GM23338 (cell line): Measurements from ENCODE around the gene ZFR. TPM values are rescaled to one million over a fixed set of nuclear protein-coding genes. Genes with fewer than 3 reads are reported as not detected.

ENCODE experiments used
- ATAC-seq: fragments of 200-7000 bp; cut with Tn5 transposase; 3 replicates; pipeline ENCODE4 v1.9.1; 2020
- DNase-seq: peaks from one replicate; pipeline ENCODE4 v3.0.0-alpha.2; 2015; ENCODE audit warnings: low spot score
- H2AFZ ChIP-seq: fragments of 200-600 bp; sonication (generic); 2 replicates; pipeline ENCODE4 v1.8.0; 2016; ENCODE audit warnings: antibody characterized with exemption, mild to moderate bottlenecking, moderate library complexity
- H3F3A ChIP-seq: fragments of 200-600 bp; sonication (generic); replicated peaks from 2 replicates; pipeline ENCODE4 v1.8.0; 2017; ENCODE audit warnings: antibody characterized with exemption, mixed run types, low read depth
- H3K27ac ChIP-seq: fragments of 200-600 bp; sonication (generic); 2 replicates; pipeline ENCODE4 v1.6.1; 2016; ENCODE audit warnings: low read depth
- H3K27me3 ChIP-seq: fragments of 200-600 bp; sonication (generic); 2 replicates; pipeline ENCODE4 v1.8.0; 2016; ENCODE audit warnings: mild to moderate bottlenecking, mixed run types, moderate library complexity; ENCODE audit not compliant: insufficient read depth
- H3K36me3 ChIP-seq: fragments of 200-600 bp; sonication (generic); 2 replicates; pipeline ENCODE4 v1.8.0; 2016; ENCODE audit warnings: mild to moderate bottlenecking; ENCODE audit not compliant: insufficient read depth
- H3K4me1 ChIP-seq: fragments of 200-600 bp; sonication (generic); 2 replicates; pipeline ENCODE4 v1.8.0; 2016; ENCODE audit warnings: mild to moderate bottlenecking, moderate library complexity; ENCODE audit not compliant: insufficient read depth
- H3K4me2 ChIP-seq: fragments of 200-600 bp; sonication (generic); 2 replicates; pipeline ENCODE4 v1.7.1; 2017; ENCODE audit warnings: mixed run types
- H3K4me3 ChIP-seq: fragments of 200-600 bp; sonication (generic); 2 replicates; pipeline ENCODE4 v1.6.1; 2016; ENCODE audit warnings: mixed run types
- H3K79me2 ChIP-seq: fragments of 200-600 bp; sonication (generic); replicated peaks from 2 replicates; pipeline ENCODE4 v1.8.0; 2017; ENCODE audit warnings: mild to moderate bottlenecking; ENCODE audit not compliant: insufficient read depth
- H3K9me2 ChIP-seq: fragments of 200-600 bp; sonication (generic); 2 replicates; pipeline ENCODE4 v1.8.0; 2017; ENCODE audit not compliant: insufficient read depth
- H4K20me1 ChIP-seq: fragments of 200-600 bp; sonication (generic); replicated peaks from 2 replicates; pipeline ENCODE4 v1.8.0; 2017; ENCODE audit warnings: mild to moderate bottlenecking; ENCODE audit not compliant: insufficient read depth
- H3K27ac Mint-ChIP-seq: 2 replicates; pipeline ENCODE4 v1.8.0; 2020; ENCODE audit warnings: inconsistent platforms, mild to moderate bottlenecking, moderate library complexity, mixed read lengths
- H3K27me3 Mint-ChIP-seq: 3 replicates; pipeline ENCODE4 v1.8.0; 2022; ENCODE audit warnings: low read depth, mild to moderate bottlenecking, moderate library complexity, mixed read lengths, inconsistent platforms; ENCODE audit not compliant: insufficient read depth, poor library complexity
- H3K36me3 Mint-ChIP-seq: 3 replicates; pipeline ENCODE4 v1.8.0; 2021; ENCODE audit warnings: low read depth, mild to moderate bottlenecking, inconsistent platforms, moderate library complexity, mixed read lengths
- H3K4me1 Mint-ChIP-seq: 3 replicates; pipeline ENCODE4 v1.8.0; 2020; ENCODE audit warnings: mild to moderate bottlenecking, inconsistent platforms, mixed read lengths
- H3K4me3 Mint-ChIP-seq: 3 replicates; pipeline ENCODE4 v1.8.0; 2021; ENCODE audit warnings: moderate library complexity, mild to moderate bottlenecking, inconsistent platforms, mixed read lengths
- H3K9me3 Mint-ChIP-seq: 3 replicates; pipeline ENCODE4 v1.8.0; 2020; ENCODE audit warnings: moderate library complexity, mild to moderate bottlenecking, inconsistent platforms, mixed read lengths
- CREB1 ChIP-seq: fragments of 250-450 bp; sonication (Bioruptor Pico); IDR thresholded peaks from 2 replicates; pipeline ENCODE4 v1.5.0; 2020; ENCODE audit warnings: low read depth, mild to moderate bottlenecking, moderate library complexity
- ETS1 ChIP-seq: IDR thresholded peaks from 2 replicates; pipeline ENCODE4 v1.6.1; 2016; ENCODE audit warnings: antibody characterized with exemption
- JUNB ChIP-seq: IDR thresholded peaks from one replicate; pipeline ENCODE4 v1.6.1; 2016; ENCODE audit warnings: antibody characterized with exemption; ENCODE audit not compliant: unreplicated experiment
- NANOG ChIP-seq: IDR thresholded peaks from 2 replicates; pipeline ENCODE4 v1.6.1; 2016; ENCODE audit warnings: antibody characterized with exemption, borderline replicate concordance
- POLR2AphosphoS5 ChIP-seq: IDR thresholded peaks from 2 replicates; pipeline ENCODE4 v1.6.1; 2016; ENCODE audit warnings: antibody characterized with exemption, low read depth
- STAT1 ChIP-seq: IDR thresholded peaks from one replicate; pipeline ENCODE4 v1.6.1; 2016; ENCODE audit warnings: antibody characterized with exemption; ENCODE audit not compliant: unreplicated experiment
- ZNF331 ChIP-seq: fragments of 250-450 bp; sonication (Bioruptor Pico); IDR thresholded peaks from 2 replicates; pipeline ENCODE4 v1.5.0; 2020; ENCODE audit warnings: low read depth, mild to moderate bottlenecking, moderate library complexity
- polyA plus RNA-seq: library from polyadenylated mRNA; unstranded; fragments of >200 nt; fragmentation: Nextera tagmentation; extraction: Ambion mirVana; gene quantifications from 2 replicates; pipeline ENCODE4 v1.2.1, GENCODE V29; 2016
- total RNA-seq: library from RNA; depleted of rRNA; stranded (reverse); fragments of >200 nt; shearing (Covaris generic); gene quantifications from 2 replicates; pipeline ENCODE4 v1.2.3, GENCODE V29; 2014
- TF ChIP-seq, protein P1 (sequence below): IDR thresholded peaks from one replicate; pipeline ENCODE4 v1.6.1; 2018; ENCODE audit warnings: antibody characterized with exemption; ENCODE audit not compliant: unreplicated experiment
- TF ChIP-seq, protein P2 (sequence below): fragments of 250-450 bp; sonication (Bioruptor Pico); IDR thresholded peaks from 2 replicates; pipeline ENCODE4 v1.5.0; 2020; ENCODE audit warnings: mild to moderate bottlenecking, moderate library complexity
- TF ChIP-seq, protein P3 (sequence below), 2 experiments: fragments of 200-600 bp in 1 of 2; sonication (generic) in 1 of 2; conservative IDR thresholded peaks; 2 replicates each; pipeline versions ENCODE4 v1.5.1 to v1.6.1; 2016 to 2017; ENCODE audit warnings: antibody characterized with exemption in 2 of 2, low read depth in 2 of 2, mild to moderate bottlenecking in 2 of 2, moderate library complexity in 1 of 2

Gene ZFR
- total and polyA plus RNA-seq, 2 experiments from 2014 or later: 92.4 to 103 TPM

GRCh38 chr5:32413466-32414263 lies 30.9 kb downstream of the ZFR start (continued):
- TF ChIP-seq, protein P1, sequence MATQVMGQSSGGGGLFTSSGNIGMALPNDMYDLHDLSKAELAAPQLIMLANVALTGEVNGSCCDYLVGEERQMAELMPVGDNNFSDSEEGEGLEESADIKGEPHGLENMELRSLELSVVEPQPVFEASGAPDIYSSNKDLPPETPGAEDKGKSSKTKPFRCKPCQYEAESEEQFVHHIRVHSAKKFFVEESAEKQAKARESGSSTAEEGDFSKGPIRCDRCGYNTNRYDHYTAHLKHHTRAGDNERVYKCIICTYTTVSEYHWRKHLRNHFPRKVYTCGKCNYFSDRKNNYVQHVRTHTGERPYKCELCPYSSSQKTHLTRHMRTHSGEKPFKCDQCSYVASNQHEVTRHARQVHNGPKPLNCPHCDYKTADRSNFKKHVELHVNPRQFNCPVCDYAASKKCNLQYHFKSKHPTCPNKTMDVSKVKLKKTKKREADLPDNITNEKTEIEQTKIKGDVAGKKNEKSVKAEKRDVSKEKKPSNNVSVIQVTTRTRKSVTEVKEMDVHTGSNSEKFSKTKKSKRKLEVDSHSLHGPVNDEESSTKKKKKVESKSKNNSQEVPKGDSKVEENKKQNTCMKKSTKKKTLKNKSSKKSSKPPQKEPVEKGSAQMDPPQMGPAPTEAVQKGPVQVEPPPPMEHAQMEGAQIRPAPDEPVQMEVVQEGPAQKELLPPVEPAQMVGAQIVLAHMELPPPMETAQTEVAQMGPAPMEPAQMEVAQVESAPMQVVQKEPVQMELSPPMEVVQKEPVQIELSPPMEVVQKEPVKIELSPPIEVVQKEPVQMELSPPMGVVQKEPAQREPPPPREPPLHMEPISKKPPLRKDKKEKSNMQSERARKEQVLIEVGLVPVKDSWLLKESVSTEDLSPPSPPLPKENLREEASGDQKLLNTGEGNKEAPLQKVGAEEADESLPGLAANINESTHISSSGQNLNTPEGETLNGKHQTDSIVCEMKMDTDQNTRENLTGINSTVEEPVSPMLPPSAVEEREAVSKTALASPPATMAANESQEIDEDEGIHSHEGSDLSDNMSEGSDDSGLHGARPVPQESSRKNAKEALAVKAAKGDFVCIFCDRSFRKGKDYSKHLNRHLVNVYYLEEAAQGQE: no peak
- TF ChIP-seq ETS1: no peak
- TF ChIP-seq NANOG: no peak

- H3K9me2 ChIP-seq: no peaks in the 10 kb centered on the region
- peaks cover 6% of the 10 kb centered on the region; the same call in 1 of the 2 replicates for H4K20me1 ChIP-seq
- peaks cover 9% of the 10 kb centered on the region for H3K79me2 ChIP-seq
- no peaks in the 10 kb centered on the region for H3K27me3 Mint-ChIP-seq
- no peak overlapping the region for H3K4me2 ChIP-seq
- no peaks in the 10 kb centered on the region for H3K27me3 ChIP-seq
- peaks cover 69% of the 10 kb centered on the region for H3K36me3 Mint-ChIP-seq
- no peaks in the 10 kb centered on the region for H3F3A ChIP-seq
- no peaks in the 10 kb centered on the region for H3K4me1 ChIP-seq
- H3K27ac Mint-ChIP-seq: no peak overlapping the region
- peaks cover 46% of the 10 kb centered on the region for H3K36me3 ChIP-seq
- no peaks in the 10 kb centered on the region; the same call in 2 of the 3 replicates for H3K9me3 Mint-ChIP-seq
- no peak overlapping the region for H3K4me3 Mint-ChIP-seq
- DNase-seq (no peak), ATAC-seq (no peak)
- no peaks in the 10 kb centered on the region for H3K4me1 Mint-ChIP-seq
- H3K4me3 ChIP-seq: no peak overlapping the region
- no peak overlapping the region for H3K27ac ChIP-seq
- H2AFZ ChIP-seq: no peak overlapping the region
- no peak for TF ChIP-seq ZNF331
- TF ChIP-seq, protein P2, sequence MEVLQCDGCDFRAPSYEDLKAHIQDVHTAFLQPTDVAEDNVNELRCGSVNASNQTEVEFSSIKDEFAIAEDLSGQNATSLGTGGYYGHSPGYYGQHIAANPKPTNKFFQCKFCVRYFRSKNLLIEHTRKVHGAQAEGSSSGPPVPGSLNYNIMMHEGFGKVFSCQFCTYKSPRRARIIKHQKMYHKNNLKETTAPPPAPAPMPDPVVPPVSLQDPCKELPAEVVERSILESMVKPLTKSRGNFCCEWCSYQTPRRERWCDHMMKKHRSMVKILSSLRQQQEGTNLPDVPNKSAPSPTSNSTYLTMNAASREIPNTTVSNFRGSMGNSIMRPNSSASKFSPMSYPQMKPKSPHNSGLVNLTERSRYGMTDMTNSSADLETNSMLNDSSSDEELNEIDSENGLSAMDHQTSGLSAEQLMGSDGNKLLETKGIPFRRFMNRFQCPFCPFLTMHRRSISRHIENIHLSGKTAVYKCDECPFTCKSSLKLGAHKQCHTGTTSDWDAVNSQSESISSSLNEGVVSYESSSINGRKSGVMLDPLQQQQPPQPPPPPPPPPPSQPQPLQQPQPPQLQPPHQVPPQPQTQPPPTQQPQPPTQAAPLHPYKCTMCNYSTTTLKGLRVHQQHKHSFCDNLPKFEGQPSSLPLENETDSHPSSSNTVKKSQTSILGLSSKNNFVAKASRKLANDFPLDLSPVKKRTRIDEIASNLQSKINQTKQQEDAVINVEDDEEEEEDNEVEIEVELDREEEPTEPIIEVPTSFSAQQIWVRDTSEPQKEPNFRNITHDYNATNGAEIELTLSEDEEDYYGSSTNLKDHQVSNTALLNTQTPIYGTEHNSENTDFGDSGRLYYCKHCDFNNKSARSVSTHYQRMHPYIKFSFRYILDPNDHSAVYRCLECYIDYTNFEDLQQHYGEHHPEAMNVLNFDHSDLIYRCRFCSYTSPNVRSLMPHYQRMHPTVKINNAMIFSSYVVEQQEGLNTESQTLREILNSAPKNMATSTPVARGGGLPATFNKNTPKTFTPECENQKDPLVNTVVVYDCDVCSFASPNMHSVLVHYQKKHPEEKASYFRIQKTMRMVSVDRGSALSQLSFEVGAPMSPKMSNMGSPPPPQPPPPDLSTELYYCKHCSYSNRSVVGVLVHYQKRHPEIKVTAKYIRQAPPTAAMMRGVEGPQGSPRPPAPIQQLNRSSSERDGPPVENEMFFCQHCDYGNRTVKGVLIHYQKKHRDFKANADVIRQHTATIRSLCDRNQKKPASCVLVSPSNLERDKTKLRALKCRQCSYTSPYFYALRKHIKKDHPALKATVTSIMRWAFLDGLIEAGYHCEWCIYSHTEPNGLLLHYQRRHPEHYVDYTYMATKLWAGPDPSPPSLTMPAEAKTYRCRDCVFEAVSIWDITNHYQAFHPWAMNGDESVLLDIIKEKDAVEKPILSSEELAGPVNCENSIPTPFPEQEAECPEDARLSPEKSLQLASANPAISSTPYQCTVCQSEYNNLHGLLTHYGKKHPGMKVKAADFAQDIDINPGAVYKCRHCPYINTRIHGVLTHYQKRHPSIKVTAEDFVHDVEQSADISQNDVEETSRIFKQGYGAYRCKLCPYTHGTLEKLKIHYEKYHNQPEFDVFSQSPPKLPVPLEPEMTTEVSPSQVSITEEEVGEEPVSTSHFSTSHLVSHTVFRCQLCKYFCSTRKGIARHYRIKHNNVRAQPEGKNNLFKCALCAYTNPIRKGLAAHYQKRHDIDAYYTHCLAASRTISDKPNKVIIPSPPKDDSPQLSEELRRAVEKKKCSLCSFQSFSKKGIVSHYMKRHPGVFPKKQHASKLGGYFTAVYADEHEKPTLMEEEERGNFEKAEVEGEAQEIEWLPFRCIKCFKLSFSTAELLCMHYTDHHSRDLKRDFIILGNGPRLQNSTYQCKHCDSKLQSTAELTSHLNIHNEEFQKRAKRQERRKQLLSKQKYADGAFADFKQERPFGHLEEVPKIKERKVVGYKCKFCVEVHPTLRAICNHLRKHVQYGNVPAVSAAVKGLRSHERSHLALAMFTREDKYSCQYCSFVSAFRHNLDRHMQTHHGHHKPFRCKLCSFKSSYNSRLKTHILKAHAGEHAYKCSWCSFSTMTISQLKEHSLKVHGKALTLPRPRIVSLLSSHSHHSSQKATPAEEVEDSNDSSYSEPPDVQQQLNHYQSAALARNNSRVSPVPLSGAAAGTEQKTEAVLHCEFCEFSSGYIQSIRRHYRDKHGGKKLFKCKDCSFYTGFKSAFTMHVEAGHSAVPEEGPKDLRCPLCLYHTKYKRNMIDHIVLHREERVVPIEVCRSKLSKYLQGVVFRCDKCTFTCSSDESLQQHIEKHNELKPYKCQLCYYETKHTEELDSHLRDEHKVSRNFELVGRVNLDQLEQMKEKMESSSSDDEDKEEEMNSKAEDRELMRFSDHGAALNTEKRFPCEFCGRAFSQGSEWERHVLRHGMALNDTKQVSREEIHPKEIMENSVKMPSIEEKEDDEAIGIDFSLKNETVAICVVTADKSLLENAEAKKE: no peak
- TF ChIP-seq POLR2AphosphoS5: no peak
- TF ChIP-seq, protein P3, sequence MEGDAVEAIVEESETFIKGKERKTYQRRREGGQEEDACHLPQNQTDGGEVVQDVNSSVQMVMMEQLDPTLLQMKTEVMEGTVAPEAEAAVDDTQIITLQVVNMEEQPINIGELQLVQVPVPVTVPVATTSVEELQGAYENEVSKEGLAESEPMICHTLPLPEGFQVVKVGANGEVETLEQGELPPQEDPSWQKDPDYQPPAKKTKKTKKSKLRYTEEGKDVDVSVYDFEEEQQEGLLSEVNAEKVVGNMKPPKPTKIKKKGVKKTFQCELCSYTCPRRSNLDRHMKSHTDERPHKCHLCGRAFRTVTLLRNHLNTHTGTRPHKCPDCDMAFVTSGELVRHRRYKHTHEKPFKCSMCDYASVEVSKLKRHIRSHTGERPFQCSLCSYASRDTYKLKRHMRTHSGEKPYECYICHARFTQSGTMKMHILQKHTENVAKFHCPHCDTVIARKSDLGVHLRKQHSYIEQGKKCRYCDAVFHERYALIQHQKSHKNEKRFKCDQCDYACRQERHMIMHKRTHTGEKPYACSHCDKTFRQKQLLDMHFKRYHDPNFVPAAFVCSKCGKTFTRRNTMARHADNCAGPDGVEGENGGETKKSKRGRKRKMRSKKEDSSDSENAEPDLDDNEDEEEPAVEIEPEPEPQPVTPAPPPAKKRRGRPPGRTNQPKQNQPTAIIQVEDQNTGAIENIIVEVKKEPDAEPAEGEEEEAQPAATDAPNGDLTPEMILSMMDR (conservative IDR thresholded peaks at IDR 0.05; ENCODE audit: low read depth in 2 of 2): no peak
- TF ChIP-seq ETS1: no peak
- TF ChIP-seq CREB1 (CRISPR knock-in tag): no peak
- TF ChIP-seq STAT1: no peak
- TF ChIP-seq JUNB: no peak
These were observed 33.9 kb downstream of the ZFR start for GRCh38 chr5:32410630-32411029.
